Keratinocyte (primary cell): ENCODE data around the gene ABHD8. TPM values are rescaled to one million over a fixed set of nuclear protein-coding genes. Genes with fewer than 3 reads are reported as not detected.

ENCODE experiments used
- DNase-seq: peaks from one replicate; pipeline ENCODE4 v3.0.0-alpha.2; 2011; ENCODE audit warnings: low read depth, missing footprints, low spot score
- FAIRE-seq: peaks from 2 replicates; lab custom pipeline; 2011; peaks lifted over from hg19 to GRCh38; lab: Jason Lieb, UNC
- H2AFZ ChIP-seq: 2 replicates; pipeline ENCODE4 v1.6.0; 2012; ENCODE audit warnings: low read length, control low read depth, inconsistent platforms; ENCODE audit not compliant: control insufficient read depth
- H3K27ac ChIP-seq: 2 replicates; pipeline ENCODE4 v1.5.1; 2011; ENCODE audit warnings: low read length; ENCODE audit not compliant: control insufficient read depth, insufficient read depth
- H3K27me3 ChIP-seq: 3 replicates; pipeline ENCODE4 v1.6.0; 2011; ENCODE audit warnings: low read length; ENCODE audit not compliant: control insufficient read depth, insufficient read depth; ENCODE audit errors: extremely low read depth
- H3K36me3 ChIP-seq, 2 experiments: 2 replicates in 1 of 2; 3 replicates in 1 of 2; pipeline ENCODE4 v1.5.1; 2011; ENCODE audit warnings: low read length in 2 of 2, mild to moderate bottlenecking in 1 of 2; ENCODE audit not compliant: control insufficient read depth in 2 of 2, insufficient read depth in 2 of 2; ENCODE audit errors: extremely low read depth in 1 of 2
- H3K4me1 ChIP-seq: 3 replicates; pipeline ENCODE4 v1.5.1; 2011; ENCODE audit warnings: low read length; ENCODE audit not compliant: control insufficient read depth, insufficient read depth; ENCODE audit errors: extremely low read depth
- H3K4me2 ChIP-seq: 3 replicates; pipeline ENCODE4 v1.6.0; 2011; ENCODE audit warnings: low read depth, low read length; ENCODE audit not compliant: control insufficient read depth, insufficient read depth; ENCODE audit errors: extremely low read depth
- H3K4me3 ChIP-seq, 3 experiments: fragments of 200-600 bp in 1 of 3; sonication (generic) in 1 of 3; 2 replicates in 2 of 3; 3 replicates in 1 of 3; pipeline ENCODE4 v1.5.1; 2011 to 2016; ENCODE audit warnings: low read length in 3 of 3, mild to moderate bottlenecking in 3 of 3, control low read depth in 2 of 3, inconsistent platforms in 1 of 3, low read depth in 1 of 3, mixed read lengths in 1 of 3, mixed run types in 1 of 3, moderate library complexity in 1 of 3; ENCODE audit not compliant: control insufficient read depth in 2 of 3, insufficient read depth in 2 of 3; ENCODE audit errors: extremely low read depth in 1 of 3
- H3K79me2 ChIP-seq: 2 replicates; pipeline ENCODE4 v1.6.0; 2012; ENCODE audit warnings: low read length; ENCODE audit not compliant: control insufficient read depth, insufficient read depth
- H3K9ac ChIP-seq: 3 replicates; pipeline ENCODE4 v1.6.0; 2011; ENCODE audit warnings: low read length; ENCODE audit not compliant: control insufficient read depth, insufficient read depth; ENCODE audit errors: extremely low read depth
- H3K9me1 ChIP-seq: 3 replicates; pipeline ENCODE4 v1.6.0; 2011; ENCODE audit warnings: low read length; ENCODE audit not compliant: control insufficient read depth, insufficient read depth; ENCODE audit errors: extremely low read depth
- H3K9me3 ChIP-seq: 2 replicates; pipeline ENCODE4 v1.5.1; 2012; ENCODE audit warnings: low read depth, low read length; ENCODE audit not compliant: control insufficient read depth
- H4K20me1 ChIP-seq: 3 replicates; pipeline ENCODE4 v1.6.0; 2011; ENCODE audit warnings: low read length; ENCODE audit not compliant: control insufficient read depth, insufficient read depth; ENCODE audit errors: extremely low read depth
- EZH2 ChIP-seq: IDR thresholded peaks from one replicate; pipeline ENCODE4 v1.6.1; 2012; ENCODE audit warnings: inconsistent platforms, mild to moderate bottlenecking, low read length, moderate library complexity
- dilution Hi-C: fragments of 300-500 bp; cut with MboI; formaldehyde crosslinking; loops from one replicate; pipeline ENCODE4 v1.7.0; 2020; ENCODE audit warnings: low sequenced_read_pairs; ENCODE audit not compliant: extremely low pct_ligation_motif_present
- polyA plus RNA-seq, 5 experiments: library from polyadenylated mRNA; depleted of rRNA in 3 of 5; stranded (reverse) in 3 of 5; stranded (forward) in 1 of 5; unstranded in 1 of 5; fragments of >200 nt; gene quantifications; 1 replicate in 1 of 5; 2 replicates in 3 of 5; 3 replicates in 1 of 5; pipeline versions ENCODE4 v1.2.1 to v1.2.3, GENCODE V29; 2011 to 2012; ENCODE audit warnings: missing spikeins in 2 of 5, low read depth in 1 of 5, low replicate concordance in 1 of 5
- TF ChIP-seq, protein P1 (sequence below), 3 experiments: IDR thresholded peaks in 1 of 3; conservative IDR thresholded peaks in 1 of 3; optimal IDR thresholded peaks in 1 of 3; 2 replicates in 2 of 3; 3 replicates in 1 of 3; pipeline versions ENCODE3 to v1.5.1; 2011; ENCODE audit warnings: low read length in 3 of 3, mild to moderate bottlenecking in 3 of 3, moderate library complexity in 2 of 3, control low read depth in 1 of 3, inconsistent platforms in 1 of 3; ENCODE audit not compliant: insufficient read depth in 2 of 3; ENCODE audit errors: extremely low read depth in 1 of 3

Gene ABHD8
- polyA plus RNA-seq, 1 donor (not counting 4 experiments of a cell fraction or from before 2014, with no cell fraction given) = 4.1 TPM

DNA sequence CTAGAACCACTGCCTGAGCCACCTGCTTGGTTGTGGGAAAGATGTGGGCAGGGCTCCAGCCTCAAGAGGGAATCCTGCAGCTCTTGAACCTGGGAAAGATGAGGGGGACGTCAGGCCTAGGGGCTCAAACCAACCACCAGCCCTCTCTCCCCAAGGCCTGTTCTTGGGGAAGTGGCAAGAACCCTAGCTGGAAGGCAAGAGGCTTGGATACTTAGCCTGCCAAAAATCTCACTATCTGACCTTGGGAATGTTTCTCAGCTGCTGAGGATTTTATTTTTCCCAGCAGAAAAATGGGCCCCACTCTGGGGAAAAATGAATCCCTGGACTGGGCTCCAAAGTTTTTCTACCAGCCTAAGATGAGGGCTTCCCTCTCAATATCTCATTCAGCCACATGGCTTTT lies 43.3 kb downstream of the ABHD8 start:
- no peak overlapping the region for H2AFZ ChIP-seq
- H3K4me3 ChIP-seq = no peak overlapping the region
- FAIRE-seq (no peak), DNase-seq (no peak)
- TF ChIP-seq, protein P1, sequence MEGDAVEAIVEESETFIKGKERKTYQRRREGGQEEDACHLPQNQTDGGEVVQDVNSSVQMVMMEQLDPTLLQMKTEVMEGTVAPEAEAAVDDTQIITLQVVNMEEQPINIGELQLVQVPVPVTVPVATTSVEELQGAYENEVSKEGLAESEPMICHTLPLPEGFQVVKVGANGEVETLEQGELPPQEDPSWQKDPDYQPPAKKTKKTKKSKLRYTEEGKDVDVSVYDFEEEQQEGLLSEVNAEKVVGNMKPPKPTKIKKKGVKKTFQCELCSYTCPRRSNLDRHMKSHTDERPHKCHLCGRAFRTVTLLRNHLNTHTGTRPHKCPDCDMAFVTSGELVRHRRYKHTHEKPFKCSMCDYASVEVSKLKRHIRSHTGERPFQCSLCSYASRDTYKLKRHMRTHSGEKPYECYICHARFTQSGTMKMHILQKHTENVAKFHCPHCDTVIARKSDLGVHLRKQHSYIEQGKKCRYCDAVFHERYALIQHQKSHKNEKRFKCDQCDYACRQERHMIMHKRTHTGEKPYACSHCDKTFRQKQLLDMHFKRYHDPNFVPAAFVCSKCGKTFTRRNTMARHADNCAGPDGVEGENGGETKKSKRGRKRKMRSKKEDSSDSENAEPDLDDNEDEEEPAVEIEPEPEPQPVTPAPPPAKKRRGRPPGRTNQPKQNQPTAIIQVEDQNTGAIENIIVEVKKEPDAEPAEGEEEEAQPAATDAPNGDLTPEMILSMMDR (optimal IDR thresholded peaks at IDR 0.05 in 1 of 3, IDR thresholded peaks at IDR 0.05 in 1 of 3, conservative IDR thresholded peaks at IDR 0.05 in 1 of 3; ENCODE audit: extremely low read depth in 1 of 3, insufficient read depth in 2 of 3, low read length in 3 of 3) = no peak
- TF ChIP-seq EZH2 = no peak
- no peaks in the 10 kb centered on the region for H4K20me1 ChIP-seq
- no peak overlapping the region for H3K27ac ChIP-seq
- dilution Hi-C loops = no loop called here
- no peaks in the 10 kb centered on the region for H3K36me3 ChIP-seq
- H3K9me3 ChIP-seq = peaks cover 5% of the 10 kb centered on the region
- no peaks in the 10 kb centered on the region for H3K4me1 ChIP-seq
- no peak overlapping the region for H3K9ac ChIP-seq
- no peaks in the 10 kb centered on the region for H3K9me1 ChIP-seq
- no peaks in the 10 kb centered on the region for H3K79me2 ChIP-seq
- no peak overlapping the region for H3K4me2 ChIP-seq
- no peaks in the 10 kb centered on the region for H3K27me3 ChIP-seq

DNA sequence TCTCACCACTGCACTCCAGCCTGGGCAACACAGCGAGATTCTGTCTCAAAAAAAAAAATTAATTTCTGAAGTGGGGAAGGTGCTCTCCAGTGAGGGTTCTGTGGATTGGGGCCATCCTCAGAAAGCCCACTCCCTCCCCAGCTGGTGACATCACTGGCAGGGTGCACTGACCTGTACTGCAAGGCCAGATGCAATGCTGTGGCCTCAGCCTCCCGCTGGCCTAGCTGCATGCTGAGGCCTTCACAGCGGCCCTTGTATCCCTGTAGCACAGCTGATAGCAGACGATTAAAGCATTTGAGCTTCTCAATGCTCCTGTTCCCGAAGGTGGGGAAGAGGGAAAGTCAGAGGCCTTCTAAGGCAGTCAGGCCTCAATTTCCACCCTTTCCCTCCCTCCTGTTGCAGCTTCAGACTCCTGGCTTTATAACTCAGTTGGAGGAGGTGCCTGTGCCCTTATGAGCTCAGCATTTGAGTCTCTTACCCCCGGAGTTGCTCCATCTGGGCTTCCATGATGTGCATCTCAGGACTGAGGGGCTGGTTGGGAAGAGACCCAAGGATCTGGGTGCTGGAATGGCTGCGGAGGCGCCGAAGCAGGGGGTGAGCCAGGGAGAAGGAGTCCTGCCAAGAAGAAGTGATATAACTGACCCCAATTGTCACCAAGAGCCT lies 44.0 kb downstream of the ABHD8 start:
- FAIRE-seq = no peak
- DNase-seq = no peak
- no peaks in the 10 kb centered on the region for H3K36me3 ChIP-seq
- no peaks in the 10 kb centered on the region for H4K20me1 ChIP-seq
- no peaks in the 10 kb centered on the region for H3K4me1 ChIP-seq
- dilution Hi-C loops = no loop called here
- no peak overlapping the region for H3K4me2 ChIP-seq
- H3K27ac ChIP-seq = no peak overlapping the region
- no peaks in the 10 kb centered on the region for H3K27me3 ChIP-seq
- peaks cover 5% of the 10 kb centered on the region for H3K9me3 ChIP-seq
- H3K79me2 ChIP-seq = no peaks in the 10 kb centered on the region
- H3K9me1 ChIP-seq = no peaks in the 10 kb centered on the region
- H2AFZ ChIP-seq = no peak overlapping the region
- H3K9ac ChIP-seq = no peak overlapping the region
- no peak for TF ChIP-seq EZH2
- TF ChIP-seq, protein P1 (optimal IDR thresholded peaks at IDR 0.05 in 1 of 3, IDR thresholded peaks at IDR 0.05 in 1 of 3, conservative IDR thresholded peaks at IDR 0.05 in 1 of 3; ENCODE audit: extremely low read depth in 1 of 3, insufficient read depth in 2 of 3, low read length in 3 of 3) = no peak
- no peak overlapping the region for H3K4me3 ChIP-seq
